Astrocyte of the cerebellum (primary cell): ENCODE measurements around the gene CALM1.

ENCODE experiments used
- DNase-seq: peaks from one replicate; pipeline ENCODE4 v3.0.0-alpha.2; 2011; ENCODE audit warnings: low read depth
- H3K4me3 ChIP-seq: 2 replicates; pipeline ENCODE4 v1.5.1; 2011; ENCODE audit warnings: mild to moderate bottlenecking, low read depth, low read length, moderate library complexity
- CTCF ChIP-seq: IDR thresholded peaks from 2 replicates; pipeline ENCODE4 v1.5.1; 2012; ENCODE audit warnings: low read length, low read depth, moderate library complexity, mild to moderate bottlenecking; ENCODE audit errors: missing control alignments
- in situ Hi-C: cut with HindIII; loops from 2 replicates; pipeline ENCODE4 v1.10.0; 2017; ENCODE audit warnings: low sequenced_read_pairs

The CALM1 gene

GRCh38 chr14:90425373-90425879 lies 28.6 kb downstream of the CALM1 start:
- DNase-seq = no peak
- no peak for TF ChIP-seq CTCF
- in situ Hi-C loops = no loop called here
- H3K4me3 ChIP-seq = no peak overlapping the region

DNA sequence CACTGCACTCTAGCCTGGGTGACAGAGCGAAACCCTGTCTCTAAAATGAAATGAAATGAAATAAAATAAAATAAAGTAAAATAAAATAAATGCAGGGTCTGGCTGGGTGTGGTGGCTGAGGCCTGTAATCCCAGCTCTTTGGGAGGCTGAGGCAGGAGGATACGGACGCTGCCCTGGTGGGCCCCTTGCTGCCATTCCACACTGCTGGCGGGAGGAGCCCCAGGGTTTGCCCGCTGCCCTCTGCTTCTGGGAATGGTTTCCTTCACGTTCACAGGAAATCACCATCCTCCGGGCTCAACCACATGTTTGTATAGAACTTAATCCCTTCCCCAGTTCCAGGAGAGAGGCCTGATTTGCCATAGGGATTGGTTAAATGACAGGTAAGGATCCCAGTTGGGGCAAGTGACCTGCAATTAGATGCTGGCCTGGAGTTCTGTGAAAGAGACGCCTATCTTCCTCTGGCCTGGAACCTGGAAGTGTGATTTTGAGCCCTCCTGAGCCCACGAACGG lies 29.3 kb downstream of the CALM1 start:
- no peak for DNase-seq
- in situ Hi-C loops = no loop called here
- no peak for TF ChIP-seq CTCF
- H3K4me3 ChIP-seq = no peak overlapping the region

DNA sequence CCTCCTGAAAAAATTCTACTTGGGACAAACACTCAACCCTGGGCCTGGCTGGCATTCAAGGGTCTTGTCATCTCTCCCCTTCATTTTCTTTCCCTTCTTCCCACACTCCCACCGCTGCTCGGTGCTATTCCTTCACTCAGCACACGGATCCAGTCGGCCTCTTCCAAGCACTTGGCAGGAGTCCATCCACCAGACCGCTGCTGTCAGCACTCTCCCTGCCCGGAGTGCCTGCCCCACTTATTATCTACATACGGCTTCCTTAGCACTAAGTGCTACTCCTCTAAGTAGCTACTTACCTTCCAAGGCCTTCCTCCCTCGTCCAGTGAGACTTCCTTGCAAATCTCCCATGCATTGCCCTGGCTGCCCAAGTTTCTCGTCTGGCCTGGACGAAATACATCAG lies 29.8 kb downstream of the CALM1 start:
- no peak for TF ChIP-seq CTCF
- in situ Hi-C loops = no loop called here
- DNase-seq = no peak
- H3K4me3 ChIP-seq = no peak overlapping the region

GRCh38 chr14:90427848-90428426 lies 31.1 kb downstream of the CALM1 start:
- DNase-seq = no peak
- TF ChIP-seq CTCF = no peak
- no peak overlapping the region for H3K4me3 ChIP-seq
- in situ Hi-C loops = no loop called here

GRCh38 chr14:90428676-90429075 lies 31.8 kb downstream of the CALM1 start:
- H3K4me3 ChIP-seq = no peak overlapping the region
- DNase-seq = no peak
- no peak for TF ChIP-seq CTCF
- in situ Hi-C loops = no loop called here

GRCh38 chr14:90429236-90429635 lies 32.4 kb downstream of the CALM1 start:
- in situ Hi-C loops = no loop called here
- DNase-seq = no peak
- H3K4me3 ChIP-seq = no peak overlapping the region
- no peak for TF ChIP-seq CTCF

GRCh38 chr14:90429754-90430153 lies 32.9 kb downstream of the CALM1 start:
- in situ Hi-C loops = no loop called here
- no peak overlapping the region for H3K4me3 ChIP-seq
- DNase-seq = no peak
- TF ChIP-seq CTCF = no peak
